Endodermal cell (in vitro differentiated cells): ENCODE results near the gene CYSTM1. TPM values are rescaled to one million over a fixed set of nuclear protein-coding genes. Genes with fewer than 3 reads are reported as not detected.
A peak's percentile ranks its signal among the peaks of the same experiment; 100 is the strongest.

ENCODE experiments used
- DNase-seq: peaks from one replicate; pipeline ENCODE4 v3.0.0-alpha.2; 2017
- H3K27ac ChIP-seq: 2 replicates; pipeline ENCODE4 v1.5.1; 2013; ENCODE audit warnings: mild to moderate bottlenecking, low read depth, low read length, moderate library complexity
- H3K27me3 ChIP-seq: 2 replicates; pipeline ENCODE4 v1.6.1; 2013; ENCODE audit warnings: mild to moderate bottlenecking, low read length, moderate library complexity; ENCODE audit not compliant: insufficient read depth, control insufficient read depth, poor library complexity, severe bottlenecking
- H3K36me3 ChIP-seq: 2 replicates; pipeline ENCODE4 v1.7.0; 2013; ENCODE audit warnings: mild to moderate bottlenecking, low read length, moderate library complexity; ENCODE audit not compliant: control insufficient read depth, insufficient read depth
- H3K4me1 ChIP-seq: one replicate; pipeline ENCODE4 v1.7.0; 2013; ENCODE audit warnings: low read length; ENCODE audit not compliant: control insufficient read depth, insufficient read depth
- H3K4me3 ChIP-seq: 2 replicates; pipeline ENCODE4 v1.5.1; 2013; ENCODE audit warnings: mild to moderate bottlenecking, low read length, moderate library complexity
- H3K9ac ChIP-seq: 2 replicates; pipeline ENCODE4 v1.6.1; 2013; ENCODE audit warnings: mild to moderate bottlenecking, low read length, moderate library complexity; ENCODE audit not compliant: poor library complexity, severe bottlenecking; ENCODE audit errors: extremely low read depth
- H3K9me3 ChIP-seq: 2 replicates; pipeline ENCODE4 v1.6.1; 2013; ENCODE audit warnings: mild to moderate bottlenecking, low read length, moderate library complexity; ENCODE audit not compliant: control insufficient read depth
- H3K27ac Mint-ChIP-seq: 2 replicates; pipeline ENCODE4 v1.8.0; 2020; ENCODE audit warnings: mixed read lengths
- H3K27me3 Mint-ChIP-seq: 2 replicates; pipeline ENCODE4 v1.8.0; 2021; ENCODE audit warnings: mild to moderate bottlenecking, mixed read lengths; ENCODE audit not compliant: insufficient read depth
- H3K36me3 Mint-ChIP-seq: 2 replicates; pipeline ENCODE4 v1.8.0; 2020; ENCODE audit warnings: low read depth, mixed read lengths
- H3K4me1 Mint-ChIP-seq: 2 replicates; pipeline ENCODE4 v1.8.0; 2020; ENCODE audit warnings: mixed read lengths
- H3K4me3 Mint-ChIP-seq: 2 replicates; pipeline ENCODE4 v1.8.0; 2020; ENCODE audit warnings: mild to moderate bottlenecking, moderate library complexity, mixed read lengths
- H3K9me3 Mint-ChIP-seq: 2 replicates; pipeline ENCODE4 v1.8.0; 2020; ENCODE audit warnings: mild to moderate bottlenecking, mixed read lengths
- CTCF ChIP-seq: fragments of 200-600 bp; sonication (generic); conservative IDR thresholded peaks from 2 replicates; pipeline ENCODE4 v1.5.0; 2021; ENCODE audit warnings: antibody characterized with exemption, mild to moderate bottlenecking
- WGBS, 2 experiments: methylation state at CpG; one replicate each; pipeline versions ENCODE4 v1.1.5 to v1.1.7; 2013; ENCODE audit warnings: missing lambda C conversion rate in 2 of 2, mixed read lengths in 1 of 2; ENCODE audit not compliant: insufficient coverage in 1 of 2, insufficient read length in 1 of 2; 5-methylcytosine and 5-hydroxymethylcytosine counted together
- total RNA-seq, 2 donors: library from RNA; stranded (reverse); fragmentation: NEBNext Ultra II Directional in 1 of 2; extraction: Animal tissue kit (Norgen Biotek cat#: 25700) in 1 of 2; gene quantifications; 2 replicates in 1 of 2; 3 replicates in 1 of 2; pipeline ENCODE4 v1.2.1, GENCODE V29; 2021

The CYSTM1 gene
- total RNA-seq, 2 donors from 2014 or later: 30.7 to 38.1 TPM

GRCh38 chr5:140146523-140146842 is 28.5 kb upstream of the CYSTM1 start:
- H3K4me1 ChIP-seq: peaks cover 9% of the 10 kb centered on the region
- Mint-ChIP-seq H3K36me3 (no peaks in the 10 kb centered on the region), H3K27ac (no peak overlapping the region), H3K4me1 (peaks cover 10% of the 10 kb centered on the region), H3K4me3 (peak overlapping the region; percentile 51), H3K27me3 (peaks cover 54% of the 10 kb centered on the region), H3K9me3 (no peaks in the 10 kb centered on the region)
- no peak for TF ChIP-seq CTCF
- H3K27me3 ChIP-seq: peaks cover 50% of the 10 kb centered on the region
- peak overlapping the region; percentile 74 for H3K4me3 ChIP-seq
- DNase-seq: peak; percentile 44
- 20 to 24% methylated on average over 13 to 14 of the region's 14 CpGs for WGBS, 2 experiments
- H3K27ac ChIP-seq: no peak overlapping the region
- no peaks in the 10 kb centered on the region for H3K36me3 ChIP-seq
- H3K9ac ChIP-seq: no peak overlapping the region
- no peaks in the 10 kb centered on the region for H3K9me3 ChIP-seq

- no peak for TF ChIP-seq CTCF
- no peaks in the 10 kb centered on the region for H3K36me3 ChIP-seq
- no peaks in the 10 kb centered on the region for H3K9me3 ChIP-seq
- peaks cover 40% of the 10 kb centered on the region for H3K27me3 ChIP-seq
- Mint-ChIP-seq H3K27ac (no peak overlapping the region), H3K36me3 (no peaks in the 10 kb centered on the region), H3K4me3 (no peak overlapping the region), H3K27me3 (peaks cover 57% of the 10 kb centered on the region), H3K4me1 (peaks cover 15% of the 10 kb centered on the region), H3K9me3 (no peaks in the 10 kb centered on the region)
- 89% methylated on average over 1 of the region's 1 CpG; no CpG with 5 or more reads in 1 of the 2 experiments for WGBS, 2 experiments
- H3K27ac ChIP-seq: no peak overlapping the region
- H3K4me3 ChIP-seq: no peak overlapping the region
- peak; percentile 28 for DNase-seq
- H3K9ac ChIP-seq: no peak overlapping the region
- peaks cover 9% of the 10 kb centered on the region for H3K4me1 ChIP-seq
Measured at GRCh38 chr5:140147460-140147859, 27.5 kb upstream of the CYSTM1 start.

- Mint-ChIP-seq H3K36me3 (no peaks in the 10 kb centered on the region), H3K27ac (no peak overlapping the region), H3K27me3 (peaks cover 54% of the 10 kb centered on the region), H3K4me3 (no peak overlapping the region), H3K9me3 (no peaks in the 10 kb centered on the region), H3K4me1 (peaks cover 20% of the 10 kb centered on the region)
- Histone ChIP-seq H3K4me3 (no peak overlapping the region), H3K4me1 (peaks cover 9% of the 10 kb centered on the region), H3K9me3 (no peaks in the 10 kb centered on the region), H3K27ac (no peak overlapping the region), H3K9ac (no peak overlapping the region), H3K27me3 (peaks cover 40% of the 10 kb centered on the region), H3K36me3 (no peaks in the 10 kb centered on the region)
- peak; percentile 56 for TF ChIP-seq CTCF
- 18% methylated on average over 6 of the region's 6 CpGs; no CpG with 5 or more reads in 1 of the 2 experiments for WGBS, 2 experiments
- peak; percentile 91 for DNase-seq
Measured at GRCh38 chr5:140148508-140148907, 26.5 kb upstream of the CYSTM1 start.
